Endothelial cell of umbilical vein (primary cell): Measurements from ENCODE around the gene CEP63. TPM values are rescaled to one million over a fixed set of nuclear protein-coding genes. Genes with fewer than 3 reads are reported as not detected.

Experiments
- BruUV-seq: library from RNA; stranded (reverse); fragments of 400-500 nt; replicated peaks from 2 replicates; lab custom pipeline; 2021; lab: Mats Ljungman, UMichigan
- CTCF ChIA-PET: fragments of 300-600, 350-600 bp; sonication (Branson Sonifier 250); formaldehyde crosslinking; loops from one replicate; lab custom pipeline; 2021; ENCODE audit warnings: antibody characterized with exemption, inconsistent platforms; lab: Charles Lee
- POLR2A ChIA-PET: fragments of 300-600, 350-600 bp; sonication (Branson Sonifier 250); formaldehyde crosslinking; loops from one replicate; lab custom pipeline; 2021; ENCODE audit warnings: antibody characterized with exemption, inconsistent platforms; lab: Charles Lee
- DNase-seq: peaks from one replicate; pipeline ENCODE4 v3.0.0-alpha.2; 2011; ENCODE audit warnings: low read depth, low spot score
- FAIRE-seq: peaks from 2 replicates; lab custom pipeline; 2011; peaks lifted over from hg19 to GRCh38; lab: Jason Lieb, UNC
- H2AFZ ChIP-seq: 2 replicates; pipeline ENCODE4 v1.6.0; 2012; ENCODE audit warnings: low read depth, low read length, control low read depth, inconsistent platforms
- H3K27ac ChIP-seq: 2 replicates; pipeline ENCODE4 v1.5.1; 2011; ENCODE audit warnings: low read depth, mild to moderate bottlenecking, control low read depth, low read length, moderate library complexity; ENCODE audit not compliant: insufficient read depth
- H3K27me3 ChIP-seq, 2 experiments: 2 replicates each; pipeline versions ENCODE4 v1.6.0 to v1.6.1; 2011; ENCODE audit warnings: low read length in 2 of 2, mixed read lengths in 1 of 2; ENCODE audit not compliant: control insufficient read depth in 2 of 2, insufficient read depth in 2 of 2
- H3K36me3 ChIP-seq, 2 experiments: 2 replicates in 1 of 2; 3 replicates in 1 of 2; pipeline ENCODE4 v1.5.1; 2011; ENCODE audit warnings: low read length in 2 of 2, mild to moderate bottlenecking in 1 of 2, moderate library complexity in 1 of 2; ENCODE audit not compliant: control insufficient read depth in 2 of 2, insufficient read depth in 2 of 2; ENCODE audit errors: extremely low read depth in 1 of 2
- H3K4me1 ChIP-seq: 3 replicates; pipeline ENCODE4 v1.5.1; 2011; ENCODE audit warnings: mild to moderate bottlenecking, low read length; ENCODE audit not compliant: control insufficient read depth, insufficient read depth; ENCODE audit errors: extremely low read depth
- H3K4me2 ChIP-seq: 2 replicates; pipeline ENCODE4 v1.6.1; 2011; ENCODE audit warnings: low read length, control low read depth, mixed read lengths; ENCODE audit not compliant: insufficient read depth
- H3K4me3 ChIP-seq, 3 experiments: fragments of 200-600 bp in 1 of 3; sonication (generic), shearing (Covaris generic) in 1 of 3; replicated peaks in 1 of 3; 2 replicates each; pipeline ENCODE4 v1.5.1; 2011 to 2016; ENCODE audit warnings: control low read depth in 3 of 3, low read length in 3 of 3, mild to moderate bottlenecking in 2 of 3, inconsistent platforms in 1 of 3, low read depth in 1 of 3, moderate library complexity in 1 of 3; ENCODE audit not compliant: insufficient read depth in 1 of 3
- H3K79me2 ChIP-seq: 2 replicates; pipeline ENCODE4 v1.6.0; 2012; ENCODE audit warnings: low read length, inconsistent platforms; ENCODE audit not compliant: control insufficient read depth, insufficient read depth
- H3K9ac ChIP-seq: replicated peaks from 2 replicates; pipeline ENCODE3; 2011; ENCODE audit warnings: low read length, control low read depth; ENCODE audit not compliant: insufficient read depth; ENCODE audit errors: extremely low read depth
- H3K9me1 ChIP-seq: replicated peaks from 3 replicates; pipeline ENCODE4 v1.6.0; 2011; ENCODE audit warnings: mild to moderate bottlenecking, low read length; ENCODE audit not compliant: control insufficient read depth, insufficient read depth; ENCODE audit errors: extremely low read depth
- H3K9me3 ChIP-seq: replicated peaks from 2 replicates; pipeline ENCODE4 v1.5.1; 2012; ENCODE audit warnings: low read length, inconsistent platforms; ENCODE audit not compliant: control insufficient read depth, insufficient read depth
- H4K20me1 ChIP-seq: replicated peaks from 2 replicates; pipeline ENCODE3; 2011; ENCODE audit warnings: mild to moderate bottlenecking, low read length; ENCODE audit not compliant: control insufficient read depth, insufficient read depth; ENCODE audit errors: extremely low read depth
- EZH2 ChIP-seq: IDR thresholded peaks from 2 replicates; pipeline ENCODE4 v1.6.1; 2012; ENCODE audit warnings: borderline replicate concordance, low read depth, mild to moderate bottlenecking, moderate library complexity, low read length, inconsistent platforms; ENCODE audit not compliant: severe bottlenecking
- FOS ChIP-seq: IDR thresholded peaks from 2 replicates; pipeline ENCODE4 v1.6.1; 2011; ENCODE audit warnings: mild to moderate bottlenecking, low read length, moderate library complexity, borderline replicate concordance; ENCODE audit not compliant: insufficient read depth
- GATA2 ChIP-seq: IDR thresholded peaks from 2 replicates; pipeline ENCODE4 v1.7.0; 2011; ENCODE audit warnings: low read depth, mild to moderate bottlenecking, moderate library complexity, mixed read lengths, low read length; ENCODE audit not compliant: insufficient read length, insufficient read depth
- JUN ChIP-seq: IDR thresholded peaks from 2 replicates; pipeline ENCODE4 v1.6.1; 2011; ENCODE audit warnings: borderline replicate concordance, low read depth; ENCODE audit not compliant: insufficient read length, insufficient read depth
- MYC ChIP-seq: IDR thresholded peaks from one replicate; pipeline ENCODE4 v1.6.1; 2011; ENCODE audit warnings: mild to moderate bottlenecking, low read depth, low read length
- POLR2A ChIP-seq: IDR thresholded peaks from 2 replicates; pipeline ENCODE4 v1.6.1; 2012; ENCODE audit warnings: low read depth, mild to moderate bottlenecking, control low read depth, low read length
- POLR2AphosphoS5 ChIP-seq: IDR thresholded peaks from 2 replicates; pipeline ENCODE4 v1.6.1; 2012; ENCODE audit warnings: low read depth, mild to moderate bottlenecking, control low read depth, low read length, moderate library complexity; ENCODE audit not compliant: insufficient read depth
- dilution Hi-C: fragments of 300-500 bp; cut with MboI; formaldehyde crosslinking; loops from one replicate; pipeline ENCODE4 v1.15.0; 2019; ENCODE audit warnings: low sequenced_read_pairs; ENCODE audit not compliant: extremely low pct_ligation_motif_present
- intact Hi-C: fragments of 100-400 bp; cut with micrococcal nuclease; formaldehyde crosslinking; loops from one replicate; pipeline ENCODE4 v1.10.0; 2022
- polyA plus RNA-seq, 4 experiments: library from polyadenylated mRNA; depleted of rRNA in 3 of 4; stranded (reverse) in 3 of 4; unstranded in 1 of 4; fragments of >200 nt; gene quantifications; 2 replicates each; pipeline versions ENCODE4 v1.2.1 to v1.2.3, GENCODE V29; 2011 to 2012; ENCODE audit warnings: missing spikeins in 1 of 4
- total RNA-seq: library from RNA; stranded (reverse); gene quantifications from 2 replicates; pipeline ENCODE4 v1.2.3, GENCODE V29; 2021
- TF ChIP-seq, protein P1 (sequence below), 2 donors: IDR thresholded peaks; 1 replicate in 1 of 2; 2 replicates in 1 of 2; pipeline ENCODE4 v1.5.1; 2011; ENCODE audit warnings: low read length in 2 of 2, mild to moderate bottlenecking in 2 of 2, moderate library complexity in 2 of 2, control low read depth in 1 of 2, inconsistent platforms in 1 of 2, low read depth in 1 of 2; ENCODE audit not compliant: insufficient read depth in 1 of 2; ENCODE audit errors: extremely low read depth in 1 of 2
- TF ChIP-seq, protein P2 (sequence below): IDR thresholded peaks from 2 replicates; pipeline ENCODE4 v1.6.1; 2011; ENCODE audit not compliant: insufficient read depth, insufficient read length

Gene CEP63
- total and polyA plus RNA-seq, 2 donors (not counting 3 experiments of a cell fraction or from before 2014, with no cell fraction given): 5.7 to 29.4 TPM

DNA sequence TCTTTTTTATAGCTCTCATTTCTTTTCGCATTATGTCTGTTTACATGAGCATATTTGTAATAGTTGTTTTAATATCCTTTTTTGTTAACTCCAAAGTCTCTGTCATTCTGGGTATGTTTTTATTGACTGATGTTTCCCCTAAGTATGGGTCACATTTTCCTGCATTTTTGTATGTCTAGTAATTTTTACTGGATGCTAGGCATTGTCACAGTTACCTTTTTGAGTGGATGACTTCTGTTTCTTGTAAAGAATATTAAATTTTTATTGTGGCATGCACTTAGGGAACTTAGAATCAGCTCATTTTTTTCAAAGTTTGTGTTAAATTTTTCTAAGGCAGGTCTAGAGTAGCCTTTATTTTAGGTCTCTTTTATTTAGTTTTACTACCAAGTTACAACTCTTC is 40.8 kb upstream of the CEP63 start:
- POLR2A ChIA-PET: interaction anchor here (1.2 kb wide), 1 partner anchor 70 kb away, joined by 7 read pairs; the partner anchor contains the start of gene AMOTL2
- dilution Hi-C loops (no loop called here), intact Hi-C loops (no loop called here)
- Histone ChIP-seq H3K9me3 (no peaks in the 10 kb centered on the region), H3K36me3 (no peaks in the 10 kb centered on the region), H3K4me2 (no peak overlapping the region), H3K4me1 (peaks cover 23% of the 10 kb centered on the region), H3K27me3 (peaks cover 0 to 5% of the 10 kb centered on the region in 2 experiments), H3K9ac (no peak overlapping the region), H3K9me1 (no peaks in the 10 kb centered on the region), H3K79me2 (no peaks in the 10 kb centered on the region), H3K27ac (no peak overlapping the region), H2AFZ (no peak overlapping the region), H4K20me1 (no peaks in the 10 kb centered on the region), H3K4me3 (no peak overlapping the region)
- CTCF ChIA-PET: interaction anchor here (0.9 to 2.2 kb wide), 6 partner anchors 10 to 515 kb away, joined by 3 to 15 read pairs (median 4); no protein-coding TSS in a partner anchor
- BruUV-seq: no TSS peak
- FAIRE-seq: no peak
- DNase-seq: no peak
- TF ChIP-seq EZH2: no peak
- TF ChIP-seq POLR2AphosphoS5: no peak
- no peak for TF ChIP-seq FOS
- TF ChIP-seq, protein P1, sequence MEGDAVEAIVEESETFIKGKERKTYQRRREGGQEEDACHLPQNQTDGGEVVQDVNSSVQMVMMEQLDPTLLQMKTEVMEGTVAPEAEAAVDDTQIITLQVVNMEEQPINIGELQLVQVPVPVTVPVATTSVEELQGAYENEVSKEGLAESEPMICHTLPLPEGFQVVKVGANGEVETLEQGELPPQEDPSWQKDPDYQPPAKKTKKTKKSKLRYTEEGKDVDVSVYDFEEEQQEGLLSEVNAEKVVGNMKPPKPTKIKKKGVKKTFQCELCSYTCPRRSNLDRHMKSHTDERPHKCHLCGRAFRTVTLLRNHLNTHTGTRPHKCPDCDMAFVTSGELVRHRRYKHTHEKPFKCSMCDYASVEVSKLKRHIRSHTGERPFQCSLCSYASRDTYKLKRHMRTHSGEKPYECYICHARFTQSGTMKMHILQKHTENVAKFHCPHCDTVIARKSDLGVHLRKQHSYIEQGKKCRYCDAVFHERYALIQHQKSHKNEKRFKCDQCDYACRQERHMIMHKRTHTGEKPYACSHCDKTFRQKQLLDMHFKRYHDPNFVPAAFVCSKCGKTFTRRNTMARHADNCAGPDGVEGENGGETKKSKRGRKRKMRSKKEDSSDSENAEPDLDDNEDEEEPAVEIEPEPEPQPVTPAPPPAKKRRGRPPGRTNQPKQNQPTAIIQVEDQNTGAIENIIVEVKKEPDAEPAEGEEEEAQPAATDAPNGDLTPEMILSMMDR (IDR thresholded peaks at IDR 0.05; ENCODE audit: extremely low read depth in 1 of 2, insufficient read depth in 1 of 2, low read depth in 1 of 2, low read length in 2 of 2): no peak
- no peak for TF ChIP-seq JUN
- no peak for TF ChIP-seq MYC
- no peak for TF ChIP-seq POLR2A
- TF ChIP-seq GATA2: no peak
- TF ChIP-seq, protein P2, sequence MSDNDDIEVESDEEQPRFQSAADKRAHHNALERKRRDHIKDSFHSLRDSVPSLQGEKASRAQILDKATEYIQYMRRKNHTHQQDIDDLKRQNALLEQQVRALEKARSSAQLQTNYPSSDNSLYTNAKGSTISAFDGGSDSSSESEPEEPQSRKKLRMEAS: no peak
